GM23338 (cell line): ENCODE results near the gene IL6ST. TPM values are rescaled to one million over a fixed set of nuclear protein-coding genes. Genes with fewer than 3 reads are reported as not detected.

ENCODE experiments used
- ATAC-seq: fragments of 200-7000 bp; cut with Tn5 transposase; 3 replicates; pipeline ENCODE4 v1.9.1; 2020
- DNase-seq: peaks from one replicate; pipeline ENCODE4 v3.0.0-alpha.2; 2015; ENCODE audit warnings: low spot score
- H2AFZ ChIP-seq: fragments of 200-600 bp; sonication (generic); 2 replicates; pipeline ENCODE4 v1.8.0; 2016; ENCODE audit warnings: antibody characterized with exemption, mild to moderate bottlenecking, moderate library complexity
- H3F3A ChIP-seq: fragments of 200-600 bp; sonication (generic); replicated peaks from 2 replicates; pipeline ENCODE4 v1.8.0; 2017; ENCODE audit warnings: antibody characterized with exemption, mixed run types, low read depth
- H3K27ac ChIP-seq: fragments of 200-600 bp; sonication (generic); 2 replicates; pipeline ENCODE4 v1.6.1; 2016; ENCODE audit warnings: low read depth
- H3K27me3 ChIP-seq: fragments of 200-600 bp; sonication (generic); 2 replicates; pipeline ENCODE4 v1.8.0; 2016; ENCODE audit warnings: mild to moderate bottlenecking, mixed run types, moderate library complexity; ENCODE audit not compliant: insufficient read depth
- H3K36me3 ChIP-seq: fragments of 200-600 bp; sonication (generic); 2 replicates; pipeline ENCODE4 v1.8.0; 2016; ENCODE audit warnings: mild to moderate bottlenecking; ENCODE audit not compliant: insufficient read depth
- H3K4me1 ChIP-seq: fragments of 200-600 bp; sonication (generic); 2 replicates; pipeline ENCODE4 v1.8.0; 2016; ENCODE audit warnings: mild to moderate bottlenecking, moderate library complexity; ENCODE audit not compliant: insufficient read depth
- H3K4me2 ChIP-seq: fragments of 200-600 bp; sonication (generic); 2 replicates; pipeline ENCODE4 v1.7.1; 2017; ENCODE audit warnings: mixed run types
- H3K4me3 ChIP-seq: fragments of 200-600 bp; sonication (generic); 2 replicates; pipeline ENCODE4 v1.6.1; 2016; ENCODE audit warnings: mixed run types
- H3K79me2 ChIP-seq: fragments of 200-600 bp; sonication (generic); replicated peaks from 2 replicates; pipeline ENCODE4 v1.8.0; 2017; ENCODE audit warnings: mild to moderate bottlenecking; ENCODE audit not compliant: insufficient read depth
- H3K9me2 ChIP-seq: fragments of 200-600 bp; sonication (generic); 2 replicates; pipeline ENCODE4 v1.8.0; 2017; ENCODE audit not compliant: insufficient read depth
- H4K20me1 ChIP-seq: fragments of 200-600 bp; sonication (generic); replicated peaks from 2 replicates; pipeline ENCODE4 v1.8.0; 2017; ENCODE audit warnings: mild to moderate bottlenecking; ENCODE audit not compliant: insufficient read depth
- H3K27ac Mint-ChIP-seq: 2 replicates; pipeline ENCODE4 v1.8.0; 2020; ENCODE audit warnings: inconsistent platforms, mild to moderate bottlenecking, moderate library complexity, mixed read lengths
- H3K27me3 Mint-ChIP-seq: 3 replicates; pipeline ENCODE4 v1.8.0; 2022; ENCODE audit warnings: low read depth, mild to moderate bottlenecking, moderate library complexity, mixed read lengths, inconsistent platforms; ENCODE audit not compliant: insufficient read depth, poor library complexity
- H3K36me3 Mint-ChIP-seq: 3 replicates; pipeline ENCODE4 v1.8.0; 2021; ENCODE audit warnings: low read depth, mild to moderate bottlenecking, inconsistent platforms, moderate library complexity, mixed read lengths
- H3K4me1 Mint-ChIP-seq: 3 replicates; pipeline ENCODE4 v1.8.0; 2020; ENCODE audit warnings: mild to moderate bottlenecking, inconsistent platforms, mixed read lengths
- H3K4me3 Mint-ChIP-seq: 3 replicates; pipeline ENCODE4 v1.8.0; 2021; ENCODE audit warnings: moderate library complexity, mild to moderate bottlenecking, inconsistent platforms, mixed read lengths
- H3K9me3 Mint-ChIP-seq: 3 replicates; pipeline ENCODE4 v1.8.0; 2020; ENCODE audit warnings: moderate library complexity, mild to moderate bottlenecking, inconsistent platforms, mixed read lengths
- CREB1 ChIP-seq: fragments of 250-450 bp; sonication (Bioruptor Pico); IDR thresholded peaks from 2 replicates; pipeline ENCODE4 v1.5.0; 2020; ENCODE audit warnings: low read depth, mild to moderate bottlenecking, moderate library complexity
- EZH2 ChIP-seq: fragments of 200-600 bp; sonication (generic); IDR thresholded peaks from one replicate; pipeline ENCODE4 v1.8.0; 2017; ENCODE audit warnings: antibody characterized with exemption, mild to moderate bottlenecking, low read depth; ENCODE audit not compliant: unreplicated experiment
- EZH2phosphoT487 ChIP-seq: fragments of 200-600 bp; sonication (generic); IDR thresholded peaks from one replicate; pipeline ENCODE4 v1.8.1; 2018; ENCODE audit warnings: antibody characterized with exemption; ENCODE audit not compliant: unreplicated experiment
- JUNB ChIP-seq: IDR thresholded peaks from one replicate; pipeline ENCODE4 v1.6.1; 2016; ENCODE audit warnings: antibody characterized with exemption; ENCODE audit not compliant: unreplicated experiment
- POLR2AphosphoS5 ChIP-seq: IDR thresholded peaks from 2 replicates; pipeline ENCODE4 v1.6.1; 2016; ENCODE audit warnings: antibody characterized with exemption, low read depth
- STAT1 ChIP-seq: IDR thresholded peaks from one replicate; pipeline ENCODE4 v1.6.1; 2016; ENCODE audit warnings: antibody characterized with exemption; ENCODE audit not compliant: unreplicated experiment
- ZNF114 ChIP-seq: fragments of 250-450 bp; sonication (Bioruptor Pico); IDR thresholded peaks from 2 replicates; pipeline ENCODE4 v1.5.0; 2020; ENCODE audit warnings: mild to moderate bottlenecking, moderate library complexity
- ZNF331 ChIP-seq: fragments of 250-450 bp; sonication (Bioruptor Pico); IDR thresholded peaks from 2 replicates; pipeline ENCODE4 v1.5.0; 2020; ENCODE audit warnings: low read depth, mild to moderate bottlenecking, moderate library complexity
- polyA plus RNA-seq: library from polyadenylated mRNA; unstranded; fragments of >200 nt; fragmentation: Nextera tagmentation; extraction: Ambion mirVana; gene quantifications from 2 replicates; pipeline ENCODE4 v1.2.1, GENCODE V29; 2016
- total RNA-seq: library from RNA; depleted of rRNA; stranded (reverse); fragments of >200 nt; shearing (Covaris generic); gene quantifications from 2 replicates; pipeline ENCODE4 v1.2.3, GENCODE V29; 2014
- TF ChIP-seq, protein P1 (sequence below): IDR thresholded peaks from one replicate; pipeline ENCODE4 v1.6.1; 2018; ENCODE audit warnings: antibody characterized with exemption; ENCODE audit not compliant: unreplicated experiment
- TF ChIP-seq, protein P2 (sequence below), 2 experiments: fragments of 200-600 bp in 1 of 2; sonication (generic) in 1 of 2; conservative IDR thresholded peaks; 2 replicates each; pipeline versions ENCODE4 v1.5.1 to v1.6.1; 2016 to 2017; ENCODE audit warnings: antibody characterized with exemption in 2 of 2, low read depth in 2 of 2, mild to moderate bottlenecking in 2 of 2, moderate library complexity in 1 of 2
- TF ChIP-seq, protein P3 (sequence below): IDR thresholded peaks from 2 replicates; pipeline ENCODE4 v1.6.1; 2016; ENCODE audit warnings: antibody characterized with exemption

Gene IL6ST
- total and polyA plus RNA-seq, 2 experiments from 2014 or later = 6.7 to 9.8 TPM

DNA sequence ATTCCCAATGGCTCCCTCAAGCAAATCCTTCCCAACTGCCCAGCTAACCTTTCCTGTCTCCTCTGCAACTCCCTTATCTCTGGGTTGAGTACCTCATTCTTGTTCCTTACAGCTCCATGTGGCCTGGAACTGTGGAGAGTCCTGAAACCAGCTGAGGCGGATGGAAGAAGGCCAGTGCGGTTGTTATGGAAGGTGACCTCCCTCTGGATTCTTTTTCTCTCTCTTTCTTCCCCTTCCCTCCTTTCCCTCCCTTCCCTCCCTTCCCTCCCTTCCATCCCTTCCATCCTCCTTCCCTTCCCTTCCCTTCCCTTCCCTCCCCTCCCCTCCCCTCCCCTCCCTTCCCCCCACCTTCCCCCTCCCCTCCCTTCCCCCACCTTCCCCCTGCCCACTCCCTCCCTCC is 98.5 kb downstream of the IL6ST start (continued):
- TF ChIP-seq EZH2phosphoT487 (no peak), ZNF331 (no peak), JUNB (no peak), STAT1 (no peak), CREB1 (CRISPR knock-in tag) (no peak)
- TF ChIP-seq, protein P1, sequence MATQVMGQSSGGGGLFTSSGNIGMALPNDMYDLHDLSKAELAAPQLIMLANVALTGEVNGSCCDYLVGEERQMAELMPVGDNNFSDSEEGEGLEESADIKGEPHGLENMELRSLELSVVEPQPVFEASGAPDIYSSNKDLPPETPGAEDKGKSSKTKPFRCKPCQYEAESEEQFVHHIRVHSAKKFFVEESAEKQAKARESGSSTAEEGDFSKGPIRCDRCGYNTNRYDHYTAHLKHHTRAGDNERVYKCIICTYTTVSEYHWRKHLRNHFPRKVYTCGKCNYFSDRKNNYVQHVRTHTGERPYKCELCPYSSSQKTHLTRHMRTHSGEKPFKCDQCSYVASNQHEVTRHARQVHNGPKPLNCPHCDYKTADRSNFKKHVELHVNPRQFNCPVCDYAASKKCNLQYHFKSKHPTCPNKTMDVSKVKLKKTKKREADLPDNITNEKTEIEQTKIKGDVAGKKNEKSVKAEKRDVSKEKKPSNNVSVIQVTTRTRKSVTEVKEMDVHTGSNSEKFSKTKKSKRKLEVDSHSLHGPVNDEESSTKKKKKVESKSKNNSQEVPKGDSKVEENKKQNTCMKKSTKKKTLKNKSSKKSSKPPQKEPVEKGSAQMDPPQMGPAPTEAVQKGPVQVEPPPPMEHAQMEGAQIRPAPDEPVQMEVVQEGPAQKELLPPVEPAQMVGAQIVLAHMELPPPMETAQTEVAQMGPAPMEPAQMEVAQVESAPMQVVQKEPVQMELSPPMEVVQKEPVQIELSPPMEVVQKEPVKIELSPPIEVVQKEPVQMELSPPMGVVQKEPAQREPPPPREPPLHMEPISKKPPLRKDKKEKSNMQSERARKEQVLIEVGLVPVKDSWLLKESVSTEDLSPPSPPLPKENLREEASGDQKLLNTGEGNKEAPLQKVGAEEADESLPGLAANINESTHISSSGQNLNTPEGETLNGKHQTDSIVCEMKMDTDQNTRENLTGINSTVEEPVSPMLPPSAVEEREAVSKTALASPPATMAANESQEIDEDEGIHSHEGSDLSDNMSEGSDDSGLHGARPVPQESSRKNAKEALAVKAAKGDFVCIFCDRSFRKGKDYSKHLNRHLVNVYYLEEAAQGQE = no peak
- TF ChIP-seq, protein P2, sequence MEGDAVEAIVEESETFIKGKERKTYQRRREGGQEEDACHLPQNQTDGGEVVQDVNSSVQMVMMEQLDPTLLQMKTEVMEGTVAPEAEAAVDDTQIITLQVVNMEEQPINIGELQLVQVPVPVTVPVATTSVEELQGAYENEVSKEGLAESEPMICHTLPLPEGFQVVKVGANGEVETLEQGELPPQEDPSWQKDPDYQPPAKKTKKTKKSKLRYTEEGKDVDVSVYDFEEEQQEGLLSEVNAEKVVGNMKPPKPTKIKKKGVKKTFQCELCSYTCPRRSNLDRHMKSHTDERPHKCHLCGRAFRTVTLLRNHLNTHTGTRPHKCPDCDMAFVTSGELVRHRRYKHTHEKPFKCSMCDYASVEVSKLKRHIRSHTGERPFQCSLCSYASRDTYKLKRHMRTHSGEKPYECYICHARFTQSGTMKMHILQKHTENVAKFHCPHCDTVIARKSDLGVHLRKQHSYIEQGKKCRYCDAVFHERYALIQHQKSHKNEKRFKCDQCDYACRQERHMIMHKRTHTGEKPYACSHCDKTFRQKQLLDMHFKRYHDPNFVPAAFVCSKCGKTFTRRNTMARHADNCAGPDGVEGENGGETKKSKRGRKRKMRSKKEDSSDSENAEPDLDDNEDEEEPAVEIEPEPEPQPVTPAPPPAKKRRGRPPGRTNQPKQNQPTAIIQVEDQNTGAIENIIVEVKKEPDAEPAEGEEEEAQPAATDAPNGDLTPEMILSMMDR (conservative IDR thresholded peaks at IDR 0.05; ENCODE audit: low read depth in 2 of 2) = no peak
- TF ChIP-seq, protein P3, sequence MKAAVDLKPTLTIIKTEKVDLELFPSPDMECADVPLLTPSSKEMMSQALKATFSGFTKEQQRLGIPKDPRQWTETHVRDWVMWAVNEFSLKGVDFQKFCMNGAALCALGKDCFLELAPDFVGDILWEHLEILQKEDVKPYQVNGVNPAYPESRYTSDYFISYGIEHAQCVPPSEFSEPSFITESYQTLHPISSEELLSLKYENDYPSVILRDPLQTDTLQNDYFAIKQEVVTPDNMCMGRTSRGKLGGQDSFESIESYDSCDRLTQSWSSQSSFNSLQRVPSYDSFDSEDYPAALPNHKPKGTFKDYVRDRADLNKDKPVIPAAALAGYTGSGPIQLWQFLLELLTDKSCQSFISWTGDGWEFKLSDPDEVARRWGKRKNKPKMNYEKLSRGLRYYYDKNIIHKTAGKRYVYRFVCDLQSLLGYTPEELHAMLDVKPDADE = no peak

DNA sequence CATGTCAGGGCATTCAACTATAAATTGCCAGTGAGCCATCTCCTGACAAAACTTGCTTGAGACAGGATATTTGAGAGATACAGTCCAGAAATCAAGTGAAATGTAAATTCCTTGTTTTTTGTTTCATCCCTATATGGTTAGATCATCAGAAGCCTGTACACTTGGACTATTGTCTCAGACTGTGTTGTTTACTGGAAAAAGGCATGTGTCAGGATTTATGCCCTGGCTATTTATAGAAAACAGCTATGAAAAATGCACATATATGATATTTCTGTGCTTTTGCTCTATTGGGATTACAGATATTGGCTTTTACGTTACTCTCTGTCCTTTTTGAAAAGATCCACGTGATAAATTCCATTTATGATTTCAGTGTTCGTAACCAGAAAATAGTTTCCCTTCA is 99.4 kb downstream of the IL6ST start:
- Histone ChIP-seq H4K20me1 (no peaks in the 10 kb centered on the region), H3K9me2 (peaks cover 10% of the 10 kb centered on the region), H3K4me2 (no peak overlapping the region), H2AFZ (peak overlapping the region; percentile 47; the same call in 1 of the 2 replicates), H3F3A (no peaks in the 10 kb centered on the region), H3K27me3 (no peaks in the 10 kb centered on the region), H3K4me3 (no peak overlapping the region), H3K27ac (no peak overlapping the region), H3K4me1 (no peaks in the 10 kb centered on the region), H3K36me3 (no peaks in the 10 kb centered on the region), H3K79me2 (no peaks in the 10 kb centered on the region)
- H3K4me1 Mint-ChIP-seq = no peaks in the 10 kb centered on the region
- peaks cover 4% of the 10 kb centered on the region for H3K27me3 Mint-ChIP-seq
- ATAC-seq (no peak), DNase-seq (no peak)
- H3K9me3 Mint-ChIP-seq = peaks cover 4% of the 10 kb centered on the region; the same call in 1 of the 3 replicates
- no peak overlapping the region for H3K4me3 Mint-ChIP-seq
- no peak overlapping the region for H3K27ac Mint-ChIP-seq
- peaks cover 3% of the 10 kb centered on the region; the same call in 2 of the 3 replicates for H3K36me3 Mint-ChIP-seq
- no peak for TF ChIP-seq EZH2
- TF ChIP-seq, protein P3 = no peak
- TF ChIP-seq ZNF114 (CRISPR knock-in tag) = no peak
- TF ChIP-seq CREB1 (CRISPR knock-in tag) = no peak
- no peak for TF ChIP-seq ZNF331
- no peak for TF ChIP-seq STAT1
- TF ChIP-seq, protein P1 = no peak
- no peak for TF ChIP-seq POLR2AphosphoS5
- no peak for TF ChIP-seq EZH2phosphoT487
